Neural cell (in vitro differentiated cells): Measurements from ENCODE around the gene DDX24. TPM values are rescaled to one million over a fixed set of nuclear protein-coding genes. Genes with fewer than 3 reads are reported as not detected.

Experiments
- H2AFZ ChIP-seq: fragments of 200-600, 300-800 bp; sonication (generic), shearing (Covaris generic); 2 replicates; pipeline ENCODE4 v1.6.0; 2014; ENCODE audit warnings: low read depth, mild to moderate bottlenecking, antibody characterized with exemption, low read length, moderate library complexity
- H3F3A ChIP-seq: fragments of 200-600 bp; shearing (Covaris generic); 2 replicates; pipeline ENCODE4 v1.6.1; 2016; ENCODE audit warnings: mild to moderate bottlenecking, moderate library complexity, mixed read lengths, antibody characterized with exemption, low read length; ENCODE audit not compliant: insufficient read depth, poor library complexity, severe bottlenecking
- H3K27ac ChIP-seq: fragments of 200-600, 300-800 bp; sonication (generic), shearing (Covaris generic); 2 replicates; pipeline ENCODE4 v1.5.1; 2014; ENCODE audit warnings: mild to moderate bottlenecking, low read length, moderate library complexity
- H3K27me3 ChIP-seq: fragments of 300-800, 200-600 bp; sonication (generic), shearing (Covaris generic); 2 replicates; pipeline ENCODE4 v1.6.0; 2014; ENCODE audit warnings: mild to moderate bottlenecking, low read depth, low read length, moderate library complexity; ENCODE audit not compliant: insufficient read depth
- H3K36me3 ChIP-seq: fragments of 300-800, 200-600 bp; sonication (generic), shearing (Covaris generic); 2 replicates; pipeline ENCODE4 v1.5.1; 2014; ENCODE audit warnings: mild to moderate bottlenecking, antibody characterized with exemption, low read length, moderate library complexity; ENCODE audit not compliant: insufficient read depth
- H3K4me2 ChIP-seq: fragments of 300-800, 200-600 bp; sonication (generic), shearing (Covaris generic); 2 replicates; pipeline ENCODE4 v1.6.0; 2014; ENCODE audit warnings: mild to moderate bottlenecking, low read length
- H3K4me3 ChIP-seq: fragments of 300-800, 200-600 bp; sonication (generic), shearing (Covaris generic); 2 replicates; pipeline ENCODE4 v1.5.1; 2014; ENCODE audit warnings: mild to moderate bottlenecking, low read length, moderate library complexity
- H3K79me2 ChIP-seq: fragments of 200-600 bp; shearing (Covaris generic); replicated peaks from 2 replicates; pipeline ENCODE4 v1.6.0; 2014; ENCODE audit warnings: mild to moderate bottlenecking, low read length, moderate library complexity; ENCODE audit not compliant: insufficient read depth
- H3K9ac ChIP-seq: fragments of 300-800, 200-600 bp; sonication (generic), shearing (Covaris generic); 2 replicates; pipeline ENCODE4 v1.6.1; 2016; ENCODE audit warnings: mild to moderate bottlenecking, low read length, mixed read lengths
- H3K9me2 ChIP-seq: fragments of 200-600 bp; shearing (Covaris generic); 2 replicates; pipeline ENCODE4 v1.6.1; 2016; ENCODE audit warnings: mild to moderate bottlenecking, low read length, mixed read lengths; ENCODE audit not compliant: insufficient read depth
- H3K9me3 ChIP-seq: fragments of 200-600, 300-800 bp; sonication (generic), shearing (Covaris generic); 2 replicates; pipeline ENCODE4 v1.6.1; 2016; ENCODE audit warnings: mild to moderate bottlenecking, mixed run types, low read length, moderate library complexity, mixed read lengths
- H4K20me1 ChIP-seq: fragments of 200-600 bp; shearing (Covaris generic); 2 replicates; pipeline ENCODE4 v1.6.1; 2016; ENCODE audit warnings: mild to moderate bottlenecking, mixed run types; ENCODE audit not compliant: insufficient read depth
- CTCF ChIP-seq: fragments of 450-650 bp; IDR thresholded peaks from 2 replicates; pipeline ENCODE4 v1.5.1; 2014; ENCODE audit warnings: antibody characterized with exemption, mild to moderate bottlenecking, moderate library complexity; ENCODE audit not compliant: poor library complexity, severe bottlenecking
- EP300 ChIP-seq: fragments of 450-650 bp; conservative IDR thresholded peaks from 2 replicates; pipeline ENCODE4 v1.6.1; 2014; ENCODE audit warnings: antibody characterized with exemption, mild to moderate bottlenecking, moderate library complexity; ENCODE audit not compliant: poor library complexity, severe bottlenecking
- EZH2 ChIP-seq: fragments of 200-600, 300-800 bp; shearing (Covaris generic), sonication (generic); IDR thresholded peaks from 2 replicates; pipeline ENCODE4 v1.6.1; 2014; ENCODE audit warnings: antibody characterized with exemption, low read length, borderline replicate concordance, mild to moderate bottlenecking; ENCODE audit not compliant: insufficient read depth, poor library complexity, severe bottlenecking
- MXI1 ChIP-seq: fragments of 450-650 bp; conservative IDR thresholded peaks from 2 replicates; pipeline ENCODE4 v1.6.1; 2014; ENCODE audit warnings: antibody characterized with exemption, mild to moderate bottlenecking; ENCODE audit not compliant: poor library complexity, severe bottlenecking
- POLR2AphosphoS5 ChIP-seq: IDR thresholded peaks from 2 replicates; pipeline ENCODE4 v1.6.1; 2012
- RAD21 ChIP-seq: fragments of 450-650 bp; conservative IDR thresholded peaks from 2 replicates; pipeline ENCODE4 v1.6.1; 2014; ENCODE audit warnings: antibody characterized with exemption, mild to moderate bottlenecking, moderate library complexity
- SMC3 ChIP-seq: fragments of 450-650 bp; conservative IDR thresholded peaks from 2 replicates; pipeline ENCODE4 v1.6.1; 2014; ENCODE audit warnings: antibody characterized with exemption, mild to moderate bottlenecking, moderate library complexity; ENCODE audit not compliant: poor library complexity
- TAF1 ChIP-seq: IDR thresholded peaks from 2 replicates; pipeline ENCODE4 v1.6.1; 2012; ENCODE audit warnings: low read depth
- polyA plus RNA-seq: library from polyadenylated mRNA; depleted of rRNA; stranded (reverse); fragments of >200 nt; gene quantifications from 2 replicates; pipeline ENCODE4 v1.2.3, GENCODE V29; 2014
- TF ChIP-seq, protein P1 (sequence below): IDR thresholded peaks from 2 replicates; pipeline ENCODE4 v1.6.1; 2012; ENCODE audit warnings: borderline replicate concordance

DDX24 gene
- polyA plus RNA-seq, 1 donor from 2014 or later: 177 TPM

DNA sequence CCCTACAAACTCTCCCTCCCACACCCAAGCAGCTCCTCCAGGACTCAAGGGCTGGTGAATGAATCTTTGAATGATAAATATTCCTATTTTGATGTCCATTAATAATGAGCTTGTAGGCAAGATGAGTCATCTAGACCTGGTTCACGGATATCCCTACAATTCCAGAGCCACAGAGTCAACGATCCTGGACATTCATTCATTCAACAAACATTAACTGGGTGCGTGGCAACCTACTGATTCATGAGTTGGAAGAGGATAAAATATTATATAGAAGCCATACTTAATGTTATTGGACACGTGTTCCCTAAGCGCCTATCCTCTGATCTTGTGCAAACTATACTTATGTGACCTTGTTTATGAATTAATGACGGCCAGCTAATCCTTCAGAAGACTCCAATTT, 55.3 kb downstream of the DDX24 start:
- no peak for TF ChIP-seq MXI1
- no peak for TF ChIP-seq EP300
- TF ChIP-seq, protein P1, sequence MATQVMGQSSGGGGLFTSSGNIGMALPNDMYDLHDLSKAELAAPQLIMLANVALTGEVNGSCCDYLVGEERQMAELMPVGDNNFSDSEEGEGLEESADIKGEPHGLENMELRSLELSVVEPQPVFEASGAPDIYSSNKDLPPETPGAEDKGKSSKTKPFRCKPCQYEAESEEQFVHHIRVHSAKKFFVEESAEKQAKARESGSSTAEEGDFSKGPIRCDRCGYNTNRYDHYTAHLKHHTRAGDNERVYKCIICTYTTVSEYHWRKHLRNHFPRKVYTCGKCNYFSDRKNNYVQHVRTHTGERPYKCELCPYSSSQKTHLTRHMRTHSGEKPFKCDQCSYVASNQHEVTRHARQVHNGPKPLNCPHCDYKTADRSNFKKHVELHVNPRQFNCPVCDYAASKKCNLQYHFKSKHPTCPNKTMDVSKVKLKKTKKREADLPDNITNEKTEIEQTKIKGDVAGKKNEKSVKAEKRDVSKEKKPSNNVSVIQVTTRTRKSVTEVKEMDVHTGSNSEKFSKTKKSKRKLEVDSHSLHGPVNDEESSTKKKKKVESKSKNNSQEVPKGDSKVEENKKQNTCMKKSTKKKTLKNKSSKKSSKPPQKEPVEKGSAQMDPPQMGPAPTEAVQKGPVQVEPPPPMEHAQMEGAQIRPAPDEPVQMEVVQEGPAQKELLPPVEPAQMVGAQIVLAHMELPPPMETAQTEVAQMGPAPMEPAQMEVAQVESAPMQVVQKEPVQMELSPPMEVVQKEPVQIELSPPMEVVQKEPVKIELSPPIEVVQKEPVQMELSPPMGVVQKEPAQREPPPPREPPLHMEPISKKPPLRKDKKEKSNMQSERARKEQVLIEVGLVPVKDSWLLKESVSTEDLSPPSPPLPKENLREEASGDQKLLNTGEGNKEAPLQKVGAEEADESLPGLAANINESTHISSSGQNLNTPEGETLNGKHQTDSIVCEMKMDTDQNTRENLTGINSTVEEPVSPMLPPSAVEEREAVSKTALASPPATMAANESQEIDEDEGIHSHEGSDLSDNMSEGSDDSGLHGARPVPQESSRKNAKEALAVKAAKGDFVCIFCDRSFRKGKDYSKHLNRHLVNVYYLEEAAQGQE: no peak
- TF ChIP-seq EZH2: no peak
- TF ChIP-seq SMC3: no peak
- no peak for TF ChIP-seq RAD21
- TF ChIP-seq TAF1: no peak
- peak overlapping the region; percentile 12 for H2AFZ ChIP-seq
- H3K27ac ChIP-seq: no peak overlapping the region
- no peaks in the 10 kb centered on the region for H3K36me3 ChIP-seq
- H3K27me3 ChIP-seq: no peaks in the 10 kb centered on the region
- no peak overlapping the region for H3K4me2 ChIP-seq
- no peaks in the 10 kb centered on the region for H4K20me1 ChIP-seq
- no peaks in the 10 kb centered on the region for H3K9me3 ChIP-seq
- H3F3A ChIP-seq: no peaks in the 10 kb centered on the region
- H3K9me2 ChIP-seq: no peaks in the 10 kb centered on the region
- no peaks in the 10 kb centered on the region for H3K79me2 ChIP-seq
- peak overlapping the region; percentile 80 for H3K4me3 ChIP-seq
- no peak overlapping the region for H3K9ac ChIP-seq

- Histone ChIP-seq H3F3A (no peaks in the 10 kb centered on the region), H3K9me3 (no peaks in the 10 kb centered on the region), H3K79me2 (no peaks in the 10 kb centered on the region), H3K4me2 (no peak overlapping the region), H3K9ac (no peak overlapping the region), H3K27me3 (no peaks in the 10 kb centered on the region), H3K27ac (no peak overlapping the region), H2AFZ (no peak overlapping the region), H3K9me2 (no peaks in the 10 kb centered on the region), H4K20me1 (no peaks in the 10 kb centered on the region), H3K36me3 (no peaks in the 10 kb centered on the region), H3K4me3 (no peak overlapping the region)
- no peak for TF ChIP-seq TAF1
- TF ChIP-seq CTCF: no peak
- no peak for TF ChIP-seq POLR2AphosphoS5
- TF ChIP-seq RAD21: no peak
- TF ChIP-seq, protein P1: no peak
These were observed 56.5 kb downstream of the DDX24 start for GRCh38 chr14:94024549-94024948.
